T-cell (primary cell): ENCODE results near the gene VAMP7. TPM values are rescaled to one million over a fixed set of nuclear protein-coding genes. Genes with fewer than 3 reads are reported as not detected.
"Not testable (repeated sequence)": the region's sequence is repeated elsewhere in the genome, so short reads cannot be mapped to it uniquely, and the experiment has no call there.

Source experiments
- ATAC-seq, 4 experiments: fragments of 200-7000 bp in 3 of 4; fragments of 150-1000 bp in 1 of 4; cut with Tn5 transposase; replicated peaks in 1 of 4; 1 replicate in 3 of 4; 2 replicates in 1 of 4; pipeline ENCODE4 v1.10.0; 2021; ENCODE audit warnings: moderate library complexity in 3 of 4, mild to moderate bottlenecking in 2 of 4, moderate number of reproducible peaks in 1 of 4
- CTCF ChIA-PET, 2 donors: fragments of 300-600 bp; sonication (Branson Sonifier 250); formaldehyde crosslinking; loops; one replicate each; lab custom pipeline; 2022; ENCODE audit warnings: antibody characterized with exemption in 2 of 2; lab: Charles Lee
- POLR2A ChIA-PET, 2 donors: fragments of 300-600 bp; sonication (Branson Sonifier 250); formaldehyde crosslinking; loops; one replicate each; lab custom pipeline; 2022; ENCODE audit warnings: antibody characterized with exemption in 2 of 2; lab: Charles Lee
- DNase-seq, 35 experiments: peaks; one replicate each; pipeline versions ENCODE4 v3.0.0 to v3.0.0-alpha.2; 2013 to 2023
- H3K27ac ChIP-seq: one replicate; pipeline ENCODE4 v1.5.1; 2013; ENCODE audit warnings: low read length
- H3K27me3 ChIP-seq, 2 experiments: replicated peaks in 1 of 2; 1 replicate in 1 of 2; 2 replicates in 1 of 2; pipeline versions ENCODE4 v1.6.1 to v1.7.0; 2013; ENCODE audit warnings: low read length in 1 of 2, mixed read lengths in 1 of 2; ENCODE audit not compliant: control insufficient read depth in 2 of 2, insufficient read depth in 2 of 2; ENCODE audit errors: extremely low read depth in 1 of 2
- H3K36me3 ChIP-seq, 2 donors: 1 replicate in 1 of 2; 2 replicates in 1 of 2; pipeline versions ENCODE4 v1.6.1 to v1.7.0; 2013; ENCODE audit warnings: low read length in 1 of 2; ENCODE audit not compliant: control insufficient read depth in 2 of 2, insufficient read depth in 1 of 2; ENCODE audit errors: extremely low read depth in 1 of 2
- H3K4me1 ChIP-seq, 2 experiments: 1 replicate in 1 of 2; 2 replicates in 1 of 2; pipeline versions ENCODE4 v1.6.1 to v1.7.0; 2013; ENCODE audit warnings: low read length in 2 of 2, mixed read lengths in 1 of 2; ENCODE audit not compliant: insufficient read depth in 2 of 2, control insufficient read depth in 1 of 2; ENCODE audit errors: extremely low read depth in 1 of 2
- H3K4me3 ChIP-seq, 2 donors: 1 replicate in 1 of 2; 2 replicates in 1 of 2; pipeline versions ENCODE4 v1.5.1 to v1.7.0; 2013; ENCODE audit warnings: mild to moderate bottlenecking in 2 of 2, low read length in 1 of 2, moderate library complexity in 1 of 2; ENCODE audit not compliant: control insufficient read depth in 1 of 2; ENCODE audit errors: extremely low read depth in 1 of 2
- H3K9me3 ChIP-seq: 2 replicates; pipeline ENCODE4 v1.7.0; 2013
- H3K27ac Mint-ChIP-seq, 2 donors: one replicate each; pipeline ENCODE4 v1.8.0; 2020 to 2021; ENCODE audit warnings: mild to moderate bottlenecking in 2 of 2, mixed read lengths in 2 of 2
- H3K27me3 Mint-ChIP-seq, 2 donors: one replicate each; pipeline ENCODE4 v1.8.0; 2021 to 2022; ENCODE audit warnings: mixed read lengths in 2 of 2
- H3K36me3 Mint-ChIP-seq: one replicate; pipeline ENCODE4 v1.8.0; 2021; ENCODE audit warnings: mixed read lengths
- H3K4me1 Mint-ChIP-seq, 3 donors: one replicate each; pipeline ENCODE4 v1.8.0; 2020 to 2022; ENCODE audit warnings: mixed read lengths in 3 of 3, mild to moderate bottlenecking in 1 of 3
- H3K4me3 Mint-ChIP-seq, 3 donors: one replicate each; pipeline ENCODE4 v1.8.0; 2020 to 2022; ENCODE audit warnings: mild to moderate bottlenecking in 3 of 3, mixed read lengths in 3 of 3, moderate library complexity in 3 of 3
- H3K9me3 Mint-ChIP-seq, 3 donors: one replicate each; pipeline ENCODE4 v1.8.0; 2020 to 2022; ENCODE audit warnings: mixed read lengths in 3 of 3
- WGBS: methylation state at CpG from one replicate; pipeline ENCODE4 v1.1.5; 2013; ENCODE audit warnings: missing lambda C conversion rate; ENCODE audit not compliant: insufficient coverage; 5-methylcytosine and 5-hydroxymethylcytosine counted together
- total RNA-seq, 35 experiments: library from RNA in 6 of 35; stranded (reverse) in 6 of 35; fragments of 120-200 nt in 1 of 35; gene quantifications; one replicate each; pipeline versions ENCODE4 v1.2.1 to v1.2.4 and lab custom pipeline; 2013 to 2026

The VAMP7 gene
- total RNA-seq, 5 donors from 2014 or later (not counting 1 experiment from before 2014, with no cell fraction given) = 18.8 to 23.5 (median 19.5) TPM

- Mint-ChIP-seq H3K9me3 (no peaks in the 10 kb centered on the region), H3K36me3 (peaks cover 31% of the 10 kb centered on the region), H3K4me1 (peaks cover 13 to 38% (median 26%) of the 10 kb centered on the region in 3 donors), H3K27ac (no peak overlapping the region), H3K27me3 (peaks cover 0 to 3% of the 10 kb centered on the region in 2 donors), H3K4me3 (no peak overlapping the region)
- H3K9me3 ChIP-seq = no peaks in the 10 kb centered on the region
- H3K27me3 ChIP-seq = no peaks in the 10 kb centered on the region
- ATAC-seq = no peak
- no CpG with 5 or more reads among the region's 3 CpGs for WGBS
- H3K4me3 ChIP-seq = no peak overlapping the region
- ChIA-PET POLR2A (no interaction called here), CTCF (no interaction called here)
- H3K4me1 ChIP-seq = no peaks in the 10 kb centered on the region
- no peak overlapping the region for H3K27ac ChIP-seq
- H3K36me3 ChIP-seq = peaks cover 0 to 39% of the 10 kb centered on the region in 2 donors
- DNase-seq = no peak
Observed at GRCh38 chrX:155893521-155893920, 12.4 kb downstream of the VAMP7 start.

GRCh38 chrX:155896512-155896911 lies 15.4 kb downstream of the VAMP7 start:
- peaks cover 0 to 41% of the 10 kb centered on the region in 2 donors for H3K36me3 ChIP-seq
- no peak overlapping the region for H3K27ac ChIP-seq
- H3K4me3 Mint-ChIP-seq = no peak overlapping the region
- CTCF ChIA-PET = no interaction called here
- H3K4me1 ChIP-seq = no peaks in the 10 kb centered on the region
- H3K4me3 ChIP-seq = no peak overlapping the region
- peaks cover 50% of the 10 kb centered on the region for H3K36me3 Mint-ChIP-seq
- H3K9me3 ChIP-seq = no peaks in the 10 kb centered on the region
- POLR2A ChIA-PET = no interaction called here
- H3K4me1 Mint-ChIP-seq = peaks cover 8 to 22% (median 9%) of the 10 kb centered on the region in 3 donors
- WGBS = no CpG with 5 or more reads among the region's 4 CpGs
- ATAC-seq (no peak), DNase-seq (no peak)
- no peak overlapping the region for H3K27ac Mint-ChIP-seq
- H3K27me3 Mint-ChIP-seq = peaks cover 0 to 3% of the 10 kb centered on the region in 2 donors
- no peaks in the 10 kb centered on the region for H3K27me3 ChIP-seq
- no peaks in the 10 kb centered on the region for H3K9me3 Mint-ChIP-seq

GRCh38 chrX:155899366-155899765 lies 18.2 kb downstream of the VAMP7 start:
- Mint-ChIP-seq H3K4me1 (peaks cover 2 to 8% (median 8%) of the 10 kb centered on the region in 3 donors), H3K36me3 (peaks cover 52% of the 10 kb centered on the region), H3K9me3 (no peaks in the 10 kb centered on the region), H3K27me3 (no peaks in the 10 kb centered on the region), H3K27ac (no peak overlapping the region), H3K4me3 (no peak overlapping the region)
- WGBS = no CpG with 5 or more reads among the region's 3 CpGs
- Histone ChIP-seq H3K27me3 (no peaks in the 10 kb centered on the region), H3K27ac (no peak overlapping the region), H3K36me3 (peaks cover 0 to 23% of the 10 kb centered on the region in 2 donors), H3K9me3 (no peaks in the 10 kb centered on the region), H3K4me3 (no peak overlapping the region), H3K4me1 (no peaks in the 10 kb centered on the region)
- POLR2A ChIA-PET = no interaction called here
- DNase-seq (no peak), ATAC-seq (no peak)
- CTCF ChIA-PET = no interaction called here

GRCh38 chrX:155900765-155901164 lies 19.6 kb downstream of the VAMP7 start:
- no peak overlapping the region for H3K4me3 Mint-ChIP-seq
- no peaks in the 10 kb centered on the region for H3K27me3 Mint-ChIP-seq
- H3K27me3 ChIP-seq = no peaks in the 10 kb centered on the region
- no peak overlapping the region for H3K27ac ChIP-seq
- H3K36me3 Mint-ChIP-seq = peaks cover 55% of the 10 kb centered on the region
- H3K27ac Mint-ChIP-seq = no peak overlapping the region
- ATAC-seq = no peak
- DNase-seq = no peak
- ChIA-PET CTCF (no interaction called here), POLR2A (no interaction called here)
- no peaks in the 10 kb centered on the region for H3K9me3 ChIP-seq
- H3K4me1 Mint-ChIP-seq = peaks cover 0 to 2% (median 0%) of the 10 kb centered on the region in 3 donors
- no peaks in the 10 kb centered on the region for H3K4me1 ChIP-seq
- H3K36me3 ChIP-seq = peaks cover 0 to 16% of the 10 kb centered on the region in 2 donors
- H3K4me3 ChIP-seq = no peak overlapping the region
- H3K9me3 Mint-ChIP-seq = no peaks in the 10 kb centered on the region
- 100% methylated on average over 1 of the region's 2 CpGs for WGBS

GRCh38 chrX:155907661-155908060 lies 26.5 kb downstream of the VAMP7 start:
- POLR2A ChIA-PET, DNase-seq, H3K27ac ChIP-seq, H3K4me1 Mint-ChIP-seq, ATAC-seq, CTCF ChIA-PET, H3K36me3 ChIP-seq, H3K9me3 ChIP-seq, H3K27ac Mint-ChIP-seq, H3K27me3 ChIP-seq, H3K4me3 Mint-ChIP-seq, H3K4me1 ChIP-seq, H3K4me3 ChIP-seq, H3K27me3 Mint-ChIP-seq: not testable (repeated sequence)
- 100% methylated on average over 2 of the region's 26 CpGs for WGBS
- Mint-ChIP-seq H3K36me3 (peaks cover 59% of the 10 kb centered on the region), H3K9me3 (peaks cover 4 to 11% (median 6%) of the 10 kb centered on the region in 3 donors)

GRCh38 chrX:155923200-155923599 lies 42.1 kb downstream of the VAMP7 start:
- Mint-ChIP-seq H3K4me1 (peaks cover 0 to 8% (median 0%) of the 10 kb centered on the region in 3 donors), H3K4me3 (no peak overlapping the region), H3K36me3 (peaks cover 84% of the 10 kb centered on the region), H3K27me3 (peaks cover 0 to 6% of the 10 kb centered on the region in 2 donors), H3K9me3 (peaks cover 0 to 9% (median 3%) of the 10 kb centered on the region in 3 donors), H3K27ac (no peak overlapping the region)
- H3K9me3 ChIP-seq = no peaks in the 10 kb centered on the region
- POLR2A ChIA-PET = no interaction called here
- WGBS = no CpG with 5 or more reads among the region's 2 CpGs
- no peak overlapping the region for H3K27ac ChIP-seq
- no peaks in the 10 kb centered on the region for H3K27me3 ChIP-seq
- DNase-seq (no peak), ATAC-seq (no peak)
- peaks cover 5 to 12% of the 10 kb centered on the region in 2 donors for H3K36me3 ChIP-seq
- CTCF ChIA-PET = no interaction called here
- no peak overlapping the region for H3K4me3 ChIP-seq
- no peaks in the 10 kb centered on the region for H3K4me1 ChIP-seq
